H1 (cell line): ENCODE results near the gene TMEM38A.

Experiments
- CTCF ChIP-seq, 3 experiments: IDR thresholded peaks; 1 replicate in 2 of 3; 2 replicates in 1 of 3; pipeline versions ENCODE4 v1.5.1 to v1.6.1; 2011; ENCODE audit warnings: low read length in 3 of 3, mild to moderate bottlenecking in 3 of 3, inconsistent platforms in 2 of 3, low read depth in 1 of 3, moderate library complexity in 1 of 3; ENCODE audit not compliant: insufficient read depth in 1 of 3; ENCODE audit errors: control extremely low read depth in 1 of 3
- EP300 ChIP-seq, 2 experiments: IDR thresholded peaks; 1 replicate in 1 of 2; 2 replicates in 1 of 2; pipeline ENCODE4 v1.6.1; 2011 to 2012; ENCODE audit warnings: low read depth in 2 of 2, low read length in 2 of 2, mild to moderate bottlenecking in 2 of 2, borderline replicate concordance in 1 of 2, inconsistent platforms in 1 of 2, moderate library complexity in 1 of 2
- JUND ChIP-seq: IDR thresholded peaks from 2 replicates; pipeline ENCODE4 v1.6.1; 2011; ENCODE audit warnings: mild to moderate bottlenecking, improper control_type of control experiment, low read length
- MAFK ChIP-seq: IDR thresholded peaks from 2 replicates; pipeline ENCODE4 v1.6.1; 2012; ENCODE audit warnings: low read depth, mild to moderate bottlenecking, improper control_type of control experiment, low read length
- RAD21 ChIP-seq, 2 experiments: IDR thresholded peaks in 1 of 2; conservative IDR thresholded peaks in 1 of 2; 2 replicates each; pipeline ENCODE4 v1.6.1; 2011; ENCODE audit warnings: low read depth in 2 of 2, low read length in 2 of 2, improper control_type of control experiment in 1 of 2, inconsistent platforms in 1 of 2, mild to moderate bottlenecking in 1 of 2, moderate library complexity in 1 of 2

DNA sequence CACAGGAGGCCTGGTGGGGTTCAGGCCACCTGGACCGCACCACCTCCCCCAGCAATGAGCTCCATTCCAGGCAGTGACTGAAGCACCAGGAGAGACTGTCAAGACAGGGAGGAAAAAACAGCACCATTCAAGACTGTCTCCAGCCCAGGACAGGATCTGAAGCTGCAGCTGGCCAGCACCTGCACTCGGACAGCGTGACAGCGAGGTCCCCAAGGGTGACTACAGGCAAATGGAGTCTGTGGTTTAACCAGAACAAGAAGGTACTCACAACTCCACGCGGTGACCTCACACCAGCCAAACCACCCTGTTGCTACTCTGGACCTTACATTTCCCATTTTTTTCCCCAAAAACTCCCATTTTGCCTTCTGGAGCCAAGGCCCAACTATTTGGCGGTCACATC, 42.7 kb upstream of the TMEM38A start:
- TF ChIP-seq JUND (no peak), CTCF (IDR thresholded peaks at IDR 0.05; ENCODE audit: control extremely low read depth in 1 of 3, insufficient read depth in 1 of 3, low read depth in 1 of 3, low read length in 3 of 3) (no peak), MAFK (no peak), RAD21 (IDR thresholded peaks at IDR 0.05 in 1 of 2, conservative IDR thresholded peaks at IDR 0.05 in 1 of 2; ENCODE audit: low read depth in 2 of 2, low read length in 2 of 2) (no peak), EP300 (IDR thresholded peaks at IDR 0.05; ENCODE audit: borderline replicate concordance in 1 of 2, low read depth in 2 of 2, low read length in 2 of 2) (no peak)
